GM23338 (cell line): ENCODE data around the gene RILPL1.

ENCODE experiments used
- EZH2 ChIP-seq: fragments of 200-600 bp; sonication (generic); IDR thresholded peaks from one replicate; pipeline ENCODE4 v1.8.0; 2017; ENCODE audit warnings: antibody characterized with exemption, mild to moderate bottlenecking, low read depth; ENCODE audit not compliant: unreplicated experiment
- JUNB ChIP-seq: IDR thresholded peaks from one replicate; pipeline ENCODE4 v1.6.1; 2016; ENCODE audit warnings: antibody characterized with exemption; ENCODE audit not compliant: unreplicated experiment
- NANOG ChIP-seq: IDR thresholded peaks from 2 replicates; pipeline ENCODE4 v1.6.1; 2016; ENCODE audit warnings: antibody characterized with exemption, borderline replicate concordance
- POLR2AphosphoS5 ChIP-seq: IDR thresholded peaks from 2 replicates; pipeline ENCODE4 v1.6.1; 2016; ENCODE audit warnings: antibody characterized with exemption, low read depth
- STAT1 ChIP-seq: IDR thresholded peaks from one replicate; pipeline ENCODE4 v1.6.1; 2016; ENCODE audit warnings: antibody characterized with exemption; ENCODE audit not compliant: unreplicated experiment
- ZNF331 ChIP-seq: fragments of 250-450 bp; sonication (Bioruptor Pico); IDR thresholded peaks from 2 replicates; pipeline ENCODE4 v1.5.0; 2020; ENCODE audit warnings: low read depth, mild to moderate bottlenecking, moderate library complexity
- TF ChIP-seq, protein P1 (sequence below), 2 experiments: fragments of 200-600 bp in 1 of 2; sonication (generic) in 1 of 2; conservative IDR thresholded peaks; 2 replicates each; pipeline versions ENCODE4 v1.5.1 to v1.6.1; 2016 to 2017; ENCODE audit warnings: antibody characterized with exemption in 2 of 2, low read depth in 2 of 2, mild to moderate bottlenecking in 2 of 2, moderate library complexity in 1 of 2
- TF ChIP-seq, protein P2 (sequence below): IDR thresholded peaks from one replicate; pipeline ENCODE4 v1.6.1; 2018; ENCODE audit warnings: antibody characterized with exemption; ENCODE audit not compliant: unreplicated experiment

DNA sequence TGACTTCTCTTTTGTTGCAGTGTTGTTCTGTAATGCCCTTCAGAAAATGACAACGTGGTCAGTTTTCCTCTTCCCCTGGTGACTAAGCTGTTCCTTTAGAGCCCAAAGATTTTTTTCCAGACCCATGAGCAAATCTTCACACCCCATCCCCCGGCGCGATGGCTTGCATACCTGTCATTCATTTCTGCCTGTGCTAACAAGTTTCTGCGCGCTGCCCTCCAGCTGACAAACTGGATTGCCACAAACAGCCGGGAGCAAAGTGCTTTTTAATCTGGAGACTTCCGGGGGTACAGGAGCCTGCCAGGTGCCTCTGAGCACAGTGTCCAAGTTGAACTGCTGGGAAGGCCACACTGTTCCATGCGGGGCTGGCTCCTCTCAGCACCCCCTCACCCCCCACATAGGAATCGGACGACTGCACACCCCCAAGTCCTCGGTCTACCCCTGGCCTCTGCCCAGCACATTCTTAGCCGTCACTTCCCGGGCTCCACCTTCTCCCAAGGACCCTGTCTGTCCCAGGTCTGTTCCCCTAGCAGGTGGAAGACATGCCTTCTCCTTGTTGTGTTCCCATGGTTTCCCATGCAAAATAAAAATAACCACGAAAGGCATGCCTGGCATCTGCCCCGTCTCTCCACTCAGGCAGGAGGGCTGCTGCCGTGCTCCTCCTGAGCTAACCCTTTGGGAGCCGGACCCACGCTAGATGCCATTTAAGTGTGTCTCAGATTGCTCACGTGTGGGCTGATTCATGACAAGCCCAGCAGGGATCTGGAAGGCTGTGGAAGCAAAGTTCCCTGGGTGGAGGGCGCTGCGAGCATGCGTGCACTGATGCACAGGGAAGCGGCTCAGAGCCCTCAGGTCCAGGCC, 14.1 kb downstream of the RILPL1 start:
- TF ChIP-seq, protein P1, sequence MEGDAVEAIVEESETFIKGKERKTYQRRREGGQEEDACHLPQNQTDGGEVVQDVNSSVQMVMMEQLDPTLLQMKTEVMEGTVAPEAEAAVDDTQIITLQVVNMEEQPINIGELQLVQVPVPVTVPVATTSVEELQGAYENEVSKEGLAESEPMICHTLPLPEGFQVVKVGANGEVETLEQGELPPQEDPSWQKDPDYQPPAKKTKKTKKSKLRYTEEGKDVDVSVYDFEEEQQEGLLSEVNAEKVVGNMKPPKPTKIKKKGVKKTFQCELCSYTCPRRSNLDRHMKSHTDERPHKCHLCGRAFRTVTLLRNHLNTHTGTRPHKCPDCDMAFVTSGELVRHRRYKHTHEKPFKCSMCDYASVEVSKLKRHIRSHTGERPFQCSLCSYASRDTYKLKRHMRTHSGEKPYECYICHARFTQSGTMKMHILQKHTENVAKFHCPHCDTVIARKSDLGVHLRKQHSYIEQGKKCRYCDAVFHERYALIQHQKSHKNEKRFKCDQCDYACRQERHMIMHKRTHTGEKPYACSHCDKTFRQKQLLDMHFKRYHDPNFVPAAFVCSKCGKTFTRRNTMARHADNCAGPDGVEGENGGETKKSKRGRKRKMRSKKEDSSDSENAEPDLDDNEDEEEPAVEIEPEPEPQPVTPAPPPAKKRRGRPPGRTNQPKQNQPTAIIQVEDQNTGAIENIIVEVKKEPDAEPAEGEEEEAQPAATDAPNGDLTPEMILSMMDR (conservative IDR thresholded peaks at IDR 0.05; ENCODE audit: low read depth in 2 of 2) = no peak
- TF ChIP-seq POLR2AphosphoS5 (no peak), JUNB (no peak), ZNF331 (CRISPR knock-in tag) (no peak), STAT1 (no peak), NANOG (no peak), EZH2 (no peak)
- TF ChIP-seq, protein P2, sequence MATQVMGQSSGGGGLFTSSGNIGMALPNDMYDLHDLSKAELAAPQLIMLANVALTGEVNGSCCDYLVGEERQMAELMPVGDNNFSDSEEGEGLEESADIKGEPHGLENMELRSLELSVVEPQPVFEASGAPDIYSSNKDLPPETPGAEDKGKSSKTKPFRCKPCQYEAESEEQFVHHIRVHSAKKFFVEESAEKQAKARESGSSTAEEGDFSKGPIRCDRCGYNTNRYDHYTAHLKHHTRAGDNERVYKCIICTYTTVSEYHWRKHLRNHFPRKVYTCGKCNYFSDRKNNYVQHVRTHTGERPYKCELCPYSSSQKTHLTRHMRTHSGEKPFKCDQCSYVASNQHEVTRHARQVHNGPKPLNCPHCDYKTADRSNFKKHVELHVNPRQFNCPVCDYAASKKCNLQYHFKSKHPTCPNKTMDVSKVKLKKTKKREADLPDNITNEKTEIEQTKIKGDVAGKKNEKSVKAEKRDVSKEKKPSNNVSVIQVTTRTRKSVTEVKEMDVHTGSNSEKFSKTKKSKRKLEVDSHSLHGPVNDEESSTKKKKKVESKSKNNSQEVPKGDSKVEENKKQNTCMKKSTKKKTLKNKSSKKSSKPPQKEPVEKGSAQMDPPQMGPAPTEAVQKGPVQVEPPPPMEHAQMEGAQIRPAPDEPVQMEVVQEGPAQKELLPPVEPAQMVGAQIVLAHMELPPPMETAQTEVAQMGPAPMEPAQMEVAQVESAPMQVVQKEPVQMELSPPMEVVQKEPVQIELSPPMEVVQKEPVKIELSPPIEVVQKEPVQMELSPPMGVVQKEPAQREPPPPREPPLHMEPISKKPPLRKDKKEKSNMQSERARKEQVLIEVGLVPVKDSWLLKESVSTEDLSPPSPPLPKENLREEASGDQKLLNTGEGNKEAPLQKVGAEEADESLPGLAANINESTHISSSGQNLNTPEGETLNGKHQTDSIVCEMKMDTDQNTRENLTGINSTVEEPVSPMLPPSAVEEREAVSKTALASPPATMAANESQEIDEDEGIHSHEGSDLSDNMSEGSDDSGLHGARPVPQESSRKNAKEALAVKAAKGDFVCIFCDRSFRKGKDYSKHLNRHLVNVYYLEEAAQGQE = no peak
